HG03045 (cell line): ENCODE measurements around the gene FOXQ1.
"Not testable (repeated sequence)": the region's sequence is repeated elsewhere in the genome, so short reads cannot be mapped to it uniquely, and the experiment has no call there.

Experiments used
- ATAC-seq: cut with Tn5 transposase; IDR thresholded peaks from one replicate; pipeline ENCODE4 v1.9.1; 2021; ENCODE audit warnings: mild to moderate bottlenecking, moderate library complexity; ENCODE audit not compliant: unreplicated experiment

Gene FOXQ1

DNA sequence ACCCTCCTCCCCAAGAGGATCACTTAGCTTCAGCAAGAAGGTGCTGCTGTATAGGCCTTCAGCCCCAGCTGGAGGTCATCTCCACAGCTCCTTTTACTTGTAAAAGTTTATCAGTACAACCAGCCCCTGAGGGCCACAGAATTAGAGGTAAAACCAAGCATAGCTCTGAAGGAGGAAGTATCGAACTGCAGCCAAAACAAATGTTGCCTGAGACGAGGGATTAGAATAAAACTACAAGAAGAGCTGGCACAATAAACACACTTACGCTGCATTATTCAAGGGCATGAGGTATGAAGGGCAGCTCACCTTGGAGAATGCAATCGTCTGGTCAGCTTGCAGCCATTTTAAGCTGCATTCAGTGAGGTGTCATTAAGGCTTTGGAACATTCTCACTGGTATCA, 21.1 kb upstream of the FOXQ1 start:
- no peak for ATAC-seq

DNA sequence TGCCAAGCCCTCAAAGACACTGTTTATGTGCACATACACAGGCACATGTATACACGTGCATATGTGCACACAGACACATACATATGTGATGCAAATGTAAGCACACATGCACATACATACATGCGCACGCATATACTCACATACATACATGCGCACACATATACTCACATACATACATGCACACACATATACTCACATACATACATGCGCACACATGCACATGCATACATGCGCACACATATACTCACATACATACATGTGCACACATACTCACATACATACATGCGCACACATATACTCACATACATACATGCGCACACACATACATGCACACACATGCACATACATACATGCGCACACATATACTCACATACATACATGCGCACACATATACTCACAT, 20.5 kb upstream of the FOXQ1 start:
- ATAC-seq: no peak

DNA sequence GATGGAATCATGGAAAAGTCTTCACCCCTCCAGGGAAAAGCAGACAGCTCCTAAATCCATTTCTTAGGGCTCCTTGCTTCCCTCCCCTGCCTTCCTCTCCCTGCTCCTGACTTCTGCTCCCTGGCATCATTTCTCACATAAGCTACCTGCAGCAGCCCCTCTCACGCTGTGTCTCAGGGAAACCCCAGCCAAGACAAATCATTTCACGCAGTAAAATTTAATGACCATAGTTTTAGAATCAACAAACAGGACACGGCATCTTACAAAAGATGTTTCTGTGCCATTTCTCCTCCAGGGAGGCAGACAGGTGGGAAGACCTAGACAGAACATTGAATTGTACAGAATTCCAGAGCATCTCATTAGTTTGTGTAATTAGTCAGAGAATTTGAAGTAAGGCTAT, 16.5 kb upstream of the FOXQ1 start:
- ATAC-seq: no peak

GRCh38 chr6:1296079-1296478, 15.8 kb upstream of the FOXQ1 start:
- no peak for ATAC-seq

GRCh38 chr6:1296542-1296941, 15.4 kb upstream of the FOXQ1 start:
- no peak for ATAC-seq

GRCh38 chr6:1297746-1298145, 14.2 kb upstream of the FOXQ1 start:
- ATAC-seq: no peak

GRCh38 chr6:1298768-1299167, 13.1 kb upstream of the FOXQ1 start:
- ATAC-seq: no peak

DNA sequence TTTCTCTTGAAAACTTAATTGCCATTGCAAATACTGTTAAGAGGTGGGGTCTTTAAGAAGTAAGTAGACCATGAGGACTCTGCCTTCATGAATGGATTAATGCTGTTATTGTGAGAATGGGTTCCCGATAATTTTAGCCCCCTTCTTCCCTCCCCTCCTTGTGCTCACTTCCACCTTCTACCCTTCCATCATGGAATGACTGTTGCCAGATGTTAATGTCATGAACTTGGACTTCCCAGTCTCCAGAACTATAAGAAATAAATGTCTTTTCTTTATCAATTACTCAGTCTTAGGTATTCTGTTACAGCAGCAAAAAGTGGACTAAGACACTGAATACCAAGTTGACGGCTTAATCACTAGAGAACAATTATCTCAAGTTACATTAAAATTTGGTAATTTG, 5.8 kb upstream of the FOXQ1 start:
- no peak for ATAC-seq

GRCh38 chr6:1309366-1309765, 2.5 kb upstream of the FOXQ1 start:
- ATAC-seq: no peak

- ATAC-seq: no peak
Measured at GRCh38 chr6:1310628-1311399, 1.1 kb upstream of the FOXQ1 start.

- ATAC-seq: no peak
Measured at GRCh38 chr6:1312203-1312472, 240 bp downstream of the FOXQ1 start.

GRCh38 chr6:1312473-1313367, 822 bp downstream of the FOXQ1 start:
- ATAC-seq: no peak

DNA sequence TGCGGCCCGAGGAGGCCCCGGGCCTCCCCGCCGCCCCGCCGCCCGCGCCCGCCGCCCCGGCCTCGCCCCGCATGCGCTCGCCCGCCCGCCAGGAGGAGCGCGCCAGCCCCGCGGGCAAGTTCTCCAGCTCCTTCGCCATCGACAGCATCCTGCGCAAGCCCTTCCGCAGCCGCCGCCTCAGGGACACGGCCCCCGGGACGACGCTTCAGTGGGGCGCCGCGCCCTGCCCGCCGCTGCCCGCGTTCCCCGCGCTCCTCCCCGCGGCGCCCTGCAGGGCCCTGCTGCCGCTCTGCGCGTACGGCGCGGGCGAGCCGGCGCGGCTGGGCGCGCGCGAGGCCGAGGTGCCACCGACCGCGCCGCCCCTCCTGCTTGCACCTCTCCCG, 1.5 kb downstream of the FOXQ1 start:
- no peak for ATAC-seq

DNA sequence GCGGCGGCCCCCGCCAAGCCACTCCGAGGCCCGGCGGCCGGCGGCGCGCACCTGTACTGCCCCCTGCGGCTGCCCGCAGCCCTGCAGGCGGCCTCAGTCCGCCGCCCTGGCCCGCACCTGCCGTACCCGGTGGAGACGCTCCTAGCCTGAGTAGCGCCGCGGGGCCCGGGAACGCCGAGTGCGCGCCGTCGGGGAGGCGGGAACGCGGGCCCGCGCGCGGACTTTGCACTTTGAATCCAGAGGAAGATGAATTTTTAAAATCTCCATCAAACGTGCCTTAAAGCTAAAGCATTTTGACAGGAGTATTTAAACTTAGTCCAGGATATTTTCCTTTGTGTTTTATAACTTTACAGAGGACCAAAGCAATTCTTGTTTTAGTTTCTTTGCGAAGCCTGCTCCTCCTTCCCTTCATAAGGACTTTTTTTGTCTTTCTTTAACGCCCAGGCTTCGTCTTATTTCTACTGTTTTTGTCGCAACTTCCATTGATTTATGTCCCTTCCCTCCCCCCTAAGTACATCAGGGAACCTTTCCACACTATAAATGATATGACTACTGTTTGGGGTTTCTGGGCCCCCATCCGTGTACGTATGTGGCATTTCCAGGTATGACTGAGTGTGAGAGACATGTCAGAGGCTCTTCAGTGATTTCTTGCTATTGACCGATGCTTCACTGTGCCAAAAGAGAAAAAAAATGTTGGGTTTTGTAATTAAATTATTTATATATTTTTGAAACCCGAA, 2.0 kb downstream of the FOXQ1 start:
- ATAC-seq: no peak

- no peak for ATAC-seq
Measured at GRCh38 chr6:1314617-1315016, 2.7 kb downstream of the FOXQ1 start.

GRCh38 chr6:1315201-1315559, 3.3 kb downstream of the FOXQ1 start:
- ATAC-seq: no peak

DNA sequence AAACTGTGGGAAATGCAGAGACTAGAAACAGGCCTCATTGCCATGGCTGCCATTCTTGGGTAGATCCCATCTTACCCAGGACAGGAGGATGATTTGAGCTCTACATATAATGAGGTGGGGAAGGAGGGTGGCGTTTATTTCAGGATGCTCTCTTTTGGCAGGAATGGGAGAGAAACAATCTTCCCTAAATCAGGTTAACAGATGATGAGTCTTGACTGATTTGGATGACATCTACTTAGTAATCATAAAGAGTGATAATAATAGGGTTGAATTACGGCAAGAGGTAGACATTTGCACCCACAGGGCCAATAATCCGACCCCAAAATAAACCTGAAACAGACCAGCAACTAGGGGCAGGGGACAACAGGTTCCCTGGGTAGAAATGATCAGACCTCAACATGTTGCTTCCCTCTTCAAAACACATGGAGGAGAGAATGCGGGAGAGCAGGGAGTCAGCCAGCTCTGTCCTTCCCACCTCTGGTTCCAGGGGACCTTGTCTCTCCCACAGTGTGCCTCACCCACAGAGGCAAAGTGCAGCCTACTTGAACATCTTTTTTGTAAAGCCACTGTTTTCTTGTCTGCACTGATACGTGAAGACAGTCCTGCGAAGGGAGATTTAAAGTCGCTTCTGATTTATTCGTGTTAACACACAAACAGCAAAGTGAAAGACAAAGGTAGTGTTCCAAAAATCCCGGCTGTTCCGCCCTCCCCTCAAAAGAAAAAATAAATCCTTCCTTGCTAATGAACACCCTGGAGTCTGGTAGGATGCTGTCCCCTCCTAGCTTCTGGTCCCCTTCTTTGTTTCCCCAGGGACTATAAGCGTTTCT, 3.9 kb downstream of the FOXQ1 start:
- ATAC-seq: no peak

GRCh38 chr6:1316489-1316971, 4.6 kb downstream of the FOXQ1 start:
- no peak for ATAC-seq

- no peak for ATAC-seq
Measured at GRCh38 chr6:1317302-1317815, 5.5 kb downstream of the FOXQ1 start.

DNA sequence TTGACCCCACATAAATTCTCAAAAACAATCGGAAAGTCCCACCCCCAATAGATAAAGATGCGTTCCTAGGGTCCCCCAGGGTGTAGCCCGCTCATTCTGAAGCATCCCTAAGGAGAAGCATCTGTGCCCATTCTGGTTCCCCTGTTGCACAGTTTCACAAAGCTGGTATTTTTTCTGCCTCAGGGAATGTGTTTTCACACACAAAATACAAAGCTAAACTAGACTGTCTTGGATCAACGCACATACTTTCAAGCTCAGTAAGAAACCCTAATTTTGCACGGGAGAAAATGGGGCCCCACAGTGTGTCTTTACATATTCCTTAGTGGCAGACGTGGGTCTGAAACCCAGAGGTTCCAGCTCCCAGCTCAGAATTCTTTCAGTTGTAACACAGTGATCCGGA, 6.1 kb downstream of the FOXQ1 start:
- no peak for ATAC-seq

- ATAC-seq: not testable (repeated sequence)
Measured at GRCh38 chr6:1318584-1318983, 6.7 kb downstream of the FOXQ1 start.
